ENCODE measurements around the gene SDHD. TPM values are rescaled to one million over a fixed set of nuclear protein-coding genes. Genes with fewer than 3 reads are reported as not detected.

Gene SDHD
- total RNA-seq, 2 donors from 2014 or later = 57.6 to 64.8 TPM

- 93 to 94% methylated on average over 6 to 8 of the region's 8 CpGs for WGBS, 2 experiments (ENCODE audit: insufficient coverage in 1 of 2, insufficient read length in 1 of 2)
Measured at GRCh38 chr11:112106070-112106469, 19.4 kb downstream of the SDHD start.

GRCh38 chr11:112113539-112114457 is 27.1 kb downstream of the SDHD start:
- Histone ChIP-seq H3K9ac (ENCODE audit: extremely low read depth, low read length, poor library complexity, severe bottlenecking) (no peak overlapping the region), H3K4me3 (ENCODE audit: low read length) (no peak overlapping the region), H3K9me3 (ENCODE audit: control insufficient read depth, low read length) (no peaks in the 10 kb centered on the region), H3K36me3 (ENCODE audit: control insufficient read depth, insufficient read depth, low read length) (no peaks in the 10 kb centered on the region), H3K27ac (ENCODE audit: low read depth, low read length) (no peak overlapping the region), H3K4me1 (ENCODE audit: control insufficient read depth, insufficient read depth, low read length) (no peaks in the 10 kb centered on the region), H3K27me3 (ENCODE audit: control insufficient read depth, insufficient read depth, low read length, poor library complexity, severe bottlenecking) (no peaks in the 10 kb centered on the region)
- no peak for DNase-seq
- Mint-ChIP-seq H3K4me3 (no peak overlapping the region), H3K27ac (no peak overlapping the region), H3K9me3 (no peaks in the 10 kb centered on the region), H3K4me1 (no peaks in the 10 kb centered on the region), H3K36me3 (ENCODE audit: low read depth) (no peaks in the 10 kb centered on the region), H3K27me3 (ENCODE audit: insufficient read depth) (no peaks in the 10 kb centered on the region)
- peak; percentile 84 for TF ChIP-seq CTCF (conservative IDR thresholded peaks at IDR 0.05)
- WGBS, 2 experiments (ENCODE audit: insufficient coverage in 1 of 2, insufficient read length in 1 of 2) = 72 to 75% methylated on average over 4 to 6 of the region's 6 CpGs

More at GRCh38 chr11:112106070-112106469, 19.4 kb downstream of the SDHD start:
- no peak overlapping the region for H3K27ac ChIP-seq (ENCODE audit: low read depth, low read length)
- H3K9me3 ChIP-seq (ENCODE audit: control insufficient read depth, low read length) = no peaks in the 10 kb centered on the region
- no peaks in the 10 kb centered on the region for H3K36me3 Mint-ChIP-seq (ENCODE audit: low read depth)
- no peak overlapping the region for H3K4me3 ChIP-seq (ENCODE audit: low read length)
- no peaks in the 10 kb centered on the region for H3K27me3 ChIP-seq (ENCODE audit: control insufficient read depth, insufficient read depth, low read length, poor library complexity, severe bottlenecking)
- H3K4me3 Mint-ChIP-seq = no peak overlapping the region
- H3K27ac Mint-ChIP-seq = no peak overlapping the region
- H3K4me1 Mint-ChIP-seq = no peaks in the 10 kb centered on the region
- no peaks in the 10 kb centered on the region for H3K4me1 ChIP-seq (ENCODE audit: control insufficient read depth, insufficient read depth, low read length)
- H3K9ac ChIP-seq (ENCODE audit: extremely low read depth, low read length, poor library complexity, severe bottlenecking) = no peak overlapping the region
- no peaks in the 10 kb centered on the region for H3K9me3 Mint-ChIP-seq
- H3K27me3 Mint-ChIP-seq (ENCODE audit: insufficient read depth) = no peaks in the 10 kb centered on the region
- TF ChIP-seq CTCF (conservative IDR thresholded peaks at IDR 0.05) = no peak
- no peak for DNase-seq
- H3K36me3 ChIP-seq (ENCODE audit: control insufficient read depth, insufficient read depth, low read length) = no peaks in the 10 kb centered on the region

DNA sequence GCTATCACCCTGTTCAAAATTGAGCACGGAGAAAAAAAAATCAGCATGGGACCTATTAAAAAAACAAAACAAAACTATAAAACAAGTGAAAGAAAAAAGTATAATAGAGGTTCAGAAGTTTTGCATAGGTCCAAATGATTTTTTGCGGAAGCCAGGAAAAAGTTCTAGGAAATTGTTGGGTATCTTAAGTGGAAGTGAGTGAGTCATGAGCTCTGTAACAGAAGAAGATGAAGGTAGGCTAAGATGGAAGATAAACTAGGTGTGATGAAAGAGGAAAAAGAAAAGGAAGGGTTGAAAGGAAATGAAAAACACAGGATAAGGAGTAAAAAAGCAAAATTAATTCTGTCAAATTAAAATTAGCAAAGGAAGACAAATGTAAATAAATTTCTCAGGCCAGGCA is 27.8 kb downstream of the SDHD start:
- Histone ChIP-seq H3K4me1 (ENCODE audit: control insufficient read depth, insufficient read depth, low read length) (no peaks in the 10 kb centered on the region), H3K27me3 (ENCODE audit: control insufficient read depth, insufficient read depth, low read length, poor library complexity, severe bottlenecking) (no peaks in the 10 kb centered on the region), H3K9me3 (ENCODE audit: control insufficient read depth, low read length) (no peaks in the 10 kb centered on the region), H3K4me3 (ENCODE audit: low read length) (no peak overlapping the region), H3K27ac (ENCODE audit: low read depth, low read length) (no peak overlapping the region), H3K9ac (ENCODE audit: extremely low read depth, low read length, poor library complexity, severe bottlenecking) (no peak overlapping the region), H3K36me3 (ENCODE audit: control insufficient read depth, insufficient read depth, low read length) (no peaks in the 10 kb centered on the region)
- no peak for DNase-seq
- Mint-ChIP-seq H3K9me3 (no peaks in the 10 kb centered on the region), H3K36me3 (ENCODE audit: low read depth) (no peaks in the 10 kb centered on the region), H3K27ac (no peak overlapping the region), H3K4me1 (no peaks in the 10 kb centered on the region), H3K4me3 (no peak overlapping the region), H3K27me3 (ENCODE audit: insufficient read depth) (no peaks in the 10 kb centered on the region)
- no peak for TF ChIP-seq CTCF (conservative IDR thresholded peaks at IDR 0.05)
- WGBS, 2 experiments (ENCODE audit: insufficient coverage in 1 of 2, insufficient read length in 1 of 2) = 99 to 100% methylated on average over 1 to 2 of the region's 2 CpGs

Measured in endodermal cell (in vitro differentiated cells).